Lung microvascular endothelial cell (primary cell): ENCODE results near the gene CAMTA2. TPM values are rescaled to one million over a fixed set of nuclear protein-coding genes. Genes with fewer than 3 reads are reported as not detected.
"Not testable (repeated sequence)": the region's sequence is repeated elsewhere in the genome, so short reads cannot be mapped to it uniquely, and the experiment has no call there.

Experiments
- DNase-seq, 2 donors: peaks; one replicate each; pipeline versions ENCODE4 v3.0.0 to v3.0.0-alpha.2; 2010; ENCODE audit warnings: low read depth in 2 of 2
- total RNA-seq: library from RNA; depleted of rRNA; stranded (reverse); fragments of >200 nt; gene quantifications from 2 replicates; pipeline ENCODE4 v1.2.1, GENCODE V29; 2014

Gene CAMTA2, protein sequence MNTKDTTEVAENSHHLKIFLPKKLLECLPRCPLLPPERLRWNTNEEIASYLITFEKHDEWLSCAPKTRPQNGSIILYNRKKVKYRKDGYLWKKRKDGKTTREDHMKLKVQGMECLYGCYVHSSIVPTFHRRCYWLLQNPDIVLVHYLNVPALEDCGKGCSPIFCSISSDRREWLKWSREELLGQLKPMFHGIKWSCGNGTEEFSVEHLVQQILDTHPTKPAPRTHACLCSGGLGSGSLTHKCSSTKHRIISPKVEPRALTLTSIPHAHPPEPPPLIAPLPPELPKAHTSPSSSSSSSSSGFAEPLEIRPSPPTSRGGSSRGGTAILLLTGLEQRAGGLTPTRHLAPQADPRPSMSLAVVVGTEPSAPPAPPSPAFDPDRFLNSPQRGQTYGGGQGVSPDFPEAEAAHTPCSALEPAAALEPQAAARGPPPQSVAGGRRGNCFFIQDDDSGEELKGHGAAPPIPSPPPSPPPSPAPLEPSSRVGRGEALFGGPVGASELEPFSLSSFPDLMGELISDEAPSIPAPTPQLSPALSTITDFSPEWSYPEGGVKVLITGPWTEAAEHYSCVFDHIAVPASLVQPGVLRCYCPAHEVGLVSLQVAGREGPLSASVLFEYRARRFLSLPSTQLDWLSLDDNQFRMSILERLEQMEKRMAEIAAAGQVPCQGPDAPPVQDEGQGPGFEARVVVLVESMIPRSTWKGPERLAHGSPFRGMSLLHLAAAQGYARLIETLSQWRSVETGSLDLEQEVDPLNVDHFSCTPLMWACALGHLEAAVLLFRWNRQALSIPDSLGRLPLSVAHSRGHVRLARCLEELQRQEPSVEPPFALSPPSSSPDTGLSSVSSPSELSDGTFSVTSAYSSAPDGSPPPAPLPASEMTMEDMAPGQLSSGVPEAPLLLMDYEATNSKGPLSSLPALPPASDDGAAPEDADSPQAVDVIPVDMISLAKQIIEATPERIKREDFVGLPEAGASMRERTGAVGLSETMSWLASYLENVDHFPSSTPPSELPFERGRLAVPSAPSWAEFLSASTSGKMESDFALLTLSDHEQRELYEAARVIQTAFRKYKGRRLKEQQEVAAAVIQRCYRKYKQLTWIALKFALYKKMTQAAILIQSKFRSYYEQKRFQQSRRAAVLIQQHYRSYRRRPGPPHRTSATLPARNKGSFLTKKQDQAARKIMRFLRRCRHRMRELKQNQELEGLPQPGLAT
- total RNA-seq, result 2.6 and 7.9 TPM in 2 replicates

DNA sequence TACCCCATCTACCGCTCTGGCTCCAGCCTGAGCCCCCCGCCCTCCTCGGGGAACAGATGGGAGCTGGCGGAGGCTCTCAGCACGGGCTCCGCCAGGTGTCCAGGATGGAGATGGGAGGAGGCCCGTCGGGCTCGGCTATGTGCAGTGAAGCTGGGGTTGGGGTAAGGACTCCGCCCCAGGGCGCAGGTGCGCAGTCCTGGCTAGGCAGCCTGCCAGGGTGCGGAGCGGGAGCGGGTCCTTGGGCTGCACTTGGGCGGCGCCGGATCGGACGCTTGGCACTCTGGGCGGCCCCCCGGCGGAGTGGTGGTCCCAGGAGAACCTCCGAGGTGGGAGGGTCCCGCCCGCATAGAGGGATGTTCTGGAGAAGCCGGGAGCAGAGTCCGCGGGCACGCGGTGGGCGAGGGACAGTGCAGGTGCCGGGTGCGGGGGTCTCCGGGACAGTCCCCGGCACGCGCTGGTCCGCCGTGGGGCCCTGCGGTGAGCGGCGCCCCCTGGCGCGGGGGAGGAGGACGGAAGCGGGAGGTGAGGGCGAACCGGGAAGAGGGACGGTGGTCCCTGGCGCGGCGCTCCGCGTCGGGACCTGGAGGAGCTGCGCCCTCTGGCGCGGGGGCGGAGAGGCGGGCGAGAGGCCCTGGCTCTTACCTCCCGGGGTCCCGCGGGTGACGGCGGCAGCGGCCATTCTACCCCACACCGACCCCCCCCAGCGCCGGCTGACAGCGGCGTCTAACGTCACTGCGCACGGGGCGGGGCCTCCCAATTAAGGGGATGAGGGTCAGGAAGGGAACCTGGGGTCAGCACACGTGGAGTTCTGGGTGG, at the start of gene CAMTA2:
CAMTA2 (minus strand) TSS at position 725 of the 816 bp plus-strand sequence. CDS start 1,453 bp downstream, outside the sequence.
- DNase-seq, result peak; percentile 77 to 87

DNA sequence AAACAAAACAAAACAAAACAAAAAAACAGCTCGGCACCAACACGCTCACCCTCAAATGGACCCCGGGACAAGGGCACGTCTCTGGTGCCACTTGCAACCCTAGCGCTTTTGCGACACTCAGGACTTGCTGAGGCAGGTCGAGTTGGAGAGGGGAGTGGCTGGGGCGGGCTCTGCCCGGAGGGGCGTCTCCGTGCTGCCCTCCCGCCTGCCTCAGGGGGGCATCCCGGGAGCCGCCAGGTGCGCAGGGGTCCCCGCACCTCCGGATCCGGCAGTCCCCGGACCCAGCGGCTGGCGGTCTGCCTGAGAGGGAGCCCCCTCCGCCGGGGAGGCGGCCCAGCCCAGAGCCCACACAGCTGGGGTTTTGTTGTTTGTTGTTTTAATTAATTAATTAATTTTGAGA, 47.8 kb upstream of the CAMTA2 start, which contains the start of gene SLC52A1:
SLC52A1 (minus strand) TSS at position 112 of the 400 bp plus-strand sequence. CDS start 820 bp downstream, outside the sequence.
- DNase-seq, result no peak

DNA sequence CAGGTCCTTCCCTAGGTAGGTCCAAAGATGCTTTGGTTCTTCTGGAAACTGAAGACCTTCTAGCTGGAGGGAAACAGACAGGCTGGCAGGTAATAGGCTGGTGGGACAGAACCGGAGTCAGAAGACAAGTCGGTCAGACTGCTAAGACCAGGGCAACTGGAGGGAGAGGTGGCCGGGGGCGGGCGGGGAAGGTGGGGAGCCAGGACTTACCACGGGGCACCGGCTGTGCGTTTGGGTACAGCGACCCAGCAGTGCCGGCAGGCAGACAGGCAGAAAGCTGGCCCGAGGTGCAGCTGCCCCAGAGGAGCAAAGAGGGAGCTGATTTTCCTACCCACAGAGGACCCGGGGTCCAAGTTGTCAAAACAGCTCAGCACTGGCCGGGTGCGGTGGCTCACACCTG, 47.2 kb upstream of the CAMTA2 start:
- no peak for DNase-seq

DNA sequence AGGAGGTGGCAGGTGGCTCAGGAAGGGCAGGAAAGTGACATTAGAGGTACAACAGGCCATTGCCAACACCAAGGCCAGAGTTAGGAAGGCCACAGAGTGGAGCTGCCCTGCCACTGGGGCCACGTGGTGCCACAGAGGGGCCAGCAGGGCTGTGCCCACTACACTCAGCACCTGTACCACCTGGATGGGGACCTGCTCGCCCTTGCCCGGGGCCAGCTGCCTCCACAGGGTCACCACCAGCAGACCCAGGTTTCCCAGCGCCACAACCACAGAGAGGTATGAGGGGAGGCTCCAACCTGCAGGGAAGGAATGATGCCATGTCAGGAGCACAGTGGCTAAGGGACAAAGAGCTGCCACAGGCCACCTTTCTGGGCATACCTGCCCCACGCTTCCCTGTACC, 46.6 kb upstream of the CAMTA2 start:
- DNase-seq, result no peak

DNA sequence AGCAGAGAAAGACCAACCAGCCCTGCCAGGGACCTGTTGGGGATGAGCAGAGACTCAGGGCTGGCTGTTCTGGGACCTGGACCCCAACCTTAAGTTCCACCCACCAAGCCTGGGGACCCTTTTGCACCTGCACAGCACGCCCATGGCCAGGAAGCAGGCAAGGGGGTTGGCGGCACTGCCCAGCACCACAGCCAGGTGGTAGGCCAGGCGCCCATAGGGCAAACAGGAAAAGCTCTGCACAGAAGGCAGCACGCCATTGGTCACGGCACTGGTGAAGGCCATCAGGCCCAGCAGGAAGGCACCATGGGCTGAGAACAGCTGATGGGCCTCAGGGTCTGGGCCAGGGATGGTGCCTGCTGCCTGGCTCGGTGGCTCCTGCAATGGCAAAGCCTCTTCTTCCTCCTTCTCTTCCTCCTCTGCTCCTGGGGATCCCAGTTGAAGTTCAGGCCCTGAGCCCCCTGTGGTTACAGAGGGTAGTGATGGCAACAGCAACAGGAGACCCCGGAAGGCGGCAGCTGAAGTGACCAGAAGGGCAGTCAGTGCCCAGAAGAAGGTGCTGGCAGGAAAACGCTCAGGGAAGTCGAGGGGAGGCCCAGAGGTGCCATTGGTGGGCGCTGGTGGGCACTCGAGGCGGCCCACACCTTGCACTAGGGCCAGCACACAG, 46.0 kb upstream of the CAMTA2 start:
- no peak for DNase-seq

DNA sequence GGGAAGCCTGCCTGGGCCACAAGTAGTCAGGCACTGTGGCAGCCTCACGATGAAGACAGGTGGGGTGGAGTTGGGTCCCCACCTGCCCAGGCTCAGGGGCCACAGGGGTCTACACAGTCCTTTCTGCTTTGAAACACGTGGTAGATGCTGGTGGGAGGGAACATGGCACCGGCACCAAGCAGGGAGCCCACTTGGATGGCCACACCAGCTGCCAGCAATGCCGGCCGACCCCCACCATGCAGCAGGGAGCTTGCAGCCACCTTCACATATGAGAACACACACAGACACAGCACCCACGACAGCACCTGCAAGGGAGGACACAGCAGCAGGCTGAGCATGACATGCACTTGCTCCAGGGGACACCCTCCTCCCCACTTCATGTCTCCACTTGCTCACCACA, 45.4 kb upstream of the CAMTA2 start:
- DNase-seq, result no peak

DNA sequence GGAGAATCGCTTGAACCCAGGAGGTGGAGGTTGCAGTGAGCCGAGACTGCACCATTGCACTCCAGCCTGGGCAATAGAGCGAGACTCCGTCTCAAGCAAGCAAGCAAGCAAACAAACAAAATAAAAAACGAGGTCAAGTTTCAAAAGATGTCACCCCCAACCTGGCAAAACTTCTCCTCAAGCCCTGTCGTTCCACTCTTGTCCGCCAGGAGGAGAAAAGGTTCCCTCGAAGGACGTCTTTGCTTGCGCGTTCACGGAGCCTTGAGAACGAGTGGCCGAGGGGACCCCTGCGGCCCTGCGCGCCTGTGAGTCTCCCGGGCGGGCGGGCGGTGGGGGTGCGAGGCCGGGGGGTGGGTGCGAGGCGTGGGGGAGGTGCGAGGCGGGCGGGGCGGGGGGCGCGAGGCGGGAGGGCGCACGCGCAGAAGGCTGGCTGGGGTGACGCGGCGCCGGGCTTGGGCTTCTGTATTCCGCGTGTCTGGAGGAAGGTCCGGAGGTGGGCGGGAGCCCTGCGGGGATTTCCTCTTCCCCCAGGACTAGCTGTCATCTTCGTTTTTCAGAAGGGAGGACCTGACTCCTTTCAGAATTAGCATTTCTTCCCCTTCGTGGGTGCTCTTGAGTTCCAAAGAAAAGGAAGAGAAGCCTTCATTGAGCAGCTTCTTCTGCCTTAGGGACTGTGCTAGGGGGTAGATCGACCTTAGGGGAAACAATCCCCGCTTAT, 44.0 kb upstream of the CAMTA2 start:
- DNase-seq, result peak; percentile 58 to 74

DNA sequence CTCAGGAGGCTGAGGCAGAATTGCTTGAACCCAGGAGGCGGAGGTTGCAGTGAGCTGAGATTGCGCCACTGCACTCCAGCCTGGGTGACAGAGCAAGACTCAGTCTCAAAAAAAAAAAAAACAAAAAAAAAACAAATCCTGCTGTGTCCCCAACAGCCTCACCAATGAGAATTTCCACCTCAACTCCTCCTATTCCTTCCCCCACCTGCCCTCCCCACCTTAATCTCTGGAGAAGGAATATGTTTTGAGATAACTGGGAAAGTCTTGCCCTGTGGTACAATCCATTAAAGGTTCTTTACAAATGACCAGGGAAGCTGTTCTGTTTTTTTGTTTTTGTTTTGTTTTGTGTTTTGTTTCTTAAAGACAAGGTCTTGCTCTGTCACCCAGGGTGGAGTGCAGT, 42.7 kb upstream of the CAMTA2 start:
- not testable (repeated sequence) for DNase-seq

DNA sequence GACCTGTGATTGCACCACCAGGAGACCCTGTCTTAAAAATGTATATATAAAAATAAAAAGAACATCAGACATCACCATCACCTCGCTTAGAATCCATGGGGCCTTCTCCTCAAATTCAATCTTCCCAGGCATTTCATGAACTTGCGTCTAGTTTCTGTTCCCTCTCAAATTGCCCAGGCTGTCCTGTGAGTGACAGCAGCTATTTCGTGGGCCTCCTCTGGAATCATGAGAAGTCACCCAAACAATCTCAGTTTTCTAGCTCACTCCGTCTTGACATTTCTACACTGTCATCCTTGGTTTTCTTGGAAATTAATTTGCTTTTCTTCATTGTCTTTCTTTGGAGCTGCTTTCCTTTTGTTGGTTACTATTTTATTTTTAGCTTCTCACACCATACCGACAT, 40.4 kb upstream of the CAMTA2 start:
- no peak for DNase-seq

DNA sequence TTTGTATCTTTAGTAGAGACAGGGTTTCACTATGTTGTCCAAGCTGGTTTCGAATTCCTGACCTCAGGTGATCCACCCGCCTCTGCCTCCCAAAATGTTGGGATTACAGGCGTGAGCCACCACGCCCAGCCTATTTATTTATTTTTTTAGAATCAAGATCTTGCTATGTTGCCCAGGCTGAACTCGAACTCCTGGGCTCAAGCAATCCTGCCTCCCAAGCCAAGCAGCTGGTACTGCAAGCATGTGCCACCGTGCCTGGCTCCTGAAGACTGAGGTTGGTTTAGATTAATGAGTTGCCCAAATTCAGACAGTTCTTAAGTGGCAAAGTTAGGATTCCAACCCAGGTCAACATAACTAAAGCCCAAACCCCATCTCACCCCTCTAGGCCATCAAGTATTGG, 39.8 kb upstream of the CAMTA2 start:
- no peak for DNase-seq

DNA sequence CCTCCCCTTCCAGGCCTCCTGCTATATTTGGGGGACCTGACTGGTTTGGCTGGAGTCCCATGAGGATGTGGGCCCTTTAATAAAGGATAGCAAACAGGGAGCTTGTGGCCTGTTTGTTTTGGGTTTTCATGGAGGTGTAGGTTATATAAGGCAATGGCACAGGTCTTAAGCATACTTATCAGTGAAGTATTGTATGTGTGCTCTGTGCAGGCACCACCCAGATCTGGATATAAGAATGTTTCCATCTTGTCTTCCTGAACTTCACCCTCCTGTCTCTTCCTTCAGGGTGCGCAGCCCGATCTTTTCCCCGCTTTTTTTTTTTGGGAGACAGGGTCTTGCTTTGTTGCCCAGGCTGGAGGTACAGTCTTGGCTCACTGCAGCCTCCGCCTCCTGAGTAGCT, 37.1 kb upstream of the CAMTA2 start:
- no peak for DNase-seq

DNA sequence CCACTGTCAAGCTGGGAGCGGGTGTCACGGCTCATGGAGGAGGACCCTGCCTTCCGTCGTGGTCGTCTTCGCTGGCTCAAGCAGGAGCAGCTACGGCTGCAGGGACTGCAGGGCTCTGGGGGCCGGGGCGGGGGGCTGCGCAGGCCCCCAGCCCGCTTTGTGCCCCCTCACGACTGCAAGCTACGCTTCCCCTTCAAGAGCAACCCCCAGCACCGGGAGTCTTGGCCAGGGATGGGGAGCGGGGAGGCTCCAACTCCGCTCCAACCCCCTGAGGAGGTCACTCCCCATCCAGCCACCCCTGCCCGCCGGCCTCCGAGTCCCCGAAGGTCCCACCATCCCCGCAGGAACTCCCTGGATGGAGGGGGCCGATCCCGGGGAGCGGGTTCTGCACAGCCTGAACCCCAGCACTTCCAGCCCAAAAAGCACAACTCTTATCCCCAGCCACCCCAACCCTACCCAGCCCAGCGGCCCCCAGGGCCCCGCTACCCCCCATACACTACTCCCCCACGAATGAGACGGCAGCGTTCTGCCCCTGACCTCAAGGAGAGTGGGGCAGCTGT, 36.2 kb upstream of the CAMTA2 start:
- DNase-seq, result no peak

DNA sequence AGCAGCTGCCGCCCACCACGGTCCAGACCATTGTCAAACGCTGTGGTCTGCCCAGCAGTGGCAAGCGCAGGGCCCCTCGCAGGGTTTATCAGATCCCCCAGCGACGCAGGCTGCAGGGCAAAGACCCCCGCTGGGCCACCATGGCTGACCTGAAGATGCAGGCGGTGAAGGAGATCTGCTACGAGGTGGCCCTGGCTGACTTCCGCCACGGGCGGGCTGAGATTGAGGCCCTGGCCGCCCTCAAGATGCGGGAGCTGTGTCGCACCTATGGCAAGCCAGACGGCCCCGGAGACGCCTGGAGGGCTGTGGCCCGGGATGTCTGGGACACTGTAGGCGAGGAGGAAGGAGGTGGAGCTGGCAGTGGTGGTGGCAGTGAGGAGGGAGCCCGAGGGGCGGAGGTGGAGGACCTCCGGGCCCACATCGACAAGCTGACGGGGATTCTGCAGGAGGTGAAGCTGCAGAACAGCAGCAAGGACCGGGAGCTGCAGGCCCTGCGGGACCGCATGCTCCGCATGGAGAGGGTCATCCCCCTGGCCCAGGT, 34.8 kb upstream of the CAMTA2 start:
- DNase-seq, result no peak

DNA sequence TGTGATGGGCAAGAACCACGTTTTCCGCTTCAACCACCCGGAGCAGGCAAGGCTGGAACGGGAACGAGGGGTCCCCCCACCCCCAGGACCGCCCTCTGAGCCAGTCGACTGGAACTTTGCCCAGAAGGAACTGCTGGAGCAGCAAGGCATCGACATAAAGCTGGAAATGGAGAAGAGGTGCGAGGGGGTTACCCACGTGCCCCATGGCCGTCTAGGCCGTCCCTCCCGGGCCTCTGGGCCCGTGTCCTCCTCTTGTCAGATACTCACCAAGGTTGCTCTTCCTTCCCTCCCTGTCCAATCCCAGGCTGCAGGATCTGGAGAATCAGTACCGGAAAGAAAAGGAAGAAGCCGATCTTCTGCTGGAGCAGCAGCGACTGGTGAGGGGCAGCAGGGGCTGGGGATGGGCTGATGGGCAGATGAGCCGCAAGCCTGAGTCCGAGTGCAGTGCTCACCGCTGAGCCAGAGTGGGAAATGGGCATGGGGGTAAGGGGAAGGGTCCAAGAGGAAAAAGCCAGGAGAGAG, 33.1 kb upstream of the CAMTA2 start:
- DNase-seq, result no peak

DNA sequence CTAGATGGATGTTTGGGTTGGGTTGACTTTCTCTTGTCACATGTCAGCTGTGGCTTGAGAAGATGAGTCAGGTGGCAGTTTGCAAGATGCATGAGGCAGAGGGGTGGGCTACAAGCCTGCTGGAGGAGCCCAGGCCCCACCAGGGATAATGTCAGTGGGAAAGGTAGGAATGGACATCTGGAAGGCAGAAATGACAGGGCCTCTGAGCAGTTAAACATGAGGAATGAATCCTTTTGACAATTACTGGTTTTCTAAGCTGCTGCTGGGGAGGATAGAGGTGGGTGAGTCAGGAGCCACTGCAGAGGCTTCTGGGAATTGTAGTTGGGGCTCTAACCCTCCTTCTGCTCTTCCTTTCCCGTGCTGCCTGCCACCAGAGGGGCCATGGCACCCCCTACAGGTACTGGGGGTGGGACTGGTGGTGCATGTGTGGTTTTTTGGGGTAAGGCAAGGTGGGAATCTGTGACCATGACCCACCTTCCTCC, 32.0 kb upstream of the CAMTA2 start:
- DNase-seq, result no peak

DNA sequence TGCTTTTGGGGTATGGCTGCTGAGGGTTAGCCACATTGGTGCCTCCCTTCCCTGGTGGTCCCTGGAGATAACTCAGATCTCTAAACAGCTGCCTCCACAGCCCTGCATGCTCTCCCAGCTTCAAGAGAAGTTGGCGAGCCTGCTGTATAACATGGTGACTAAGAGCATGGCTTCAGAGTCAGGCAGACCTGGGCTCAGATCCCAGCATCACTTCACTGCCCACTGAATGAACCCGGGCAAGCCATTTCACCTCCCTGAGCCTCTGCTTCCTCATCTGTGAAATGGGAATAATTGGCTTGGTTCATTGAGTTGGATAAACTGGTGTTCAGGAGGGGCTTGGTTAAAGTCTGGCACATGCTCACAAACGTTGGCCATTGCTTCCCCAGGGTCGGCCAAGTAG, 26.9 kb upstream of the CAMTA2 start:
- DNase-seq, result no peak

DNA sequence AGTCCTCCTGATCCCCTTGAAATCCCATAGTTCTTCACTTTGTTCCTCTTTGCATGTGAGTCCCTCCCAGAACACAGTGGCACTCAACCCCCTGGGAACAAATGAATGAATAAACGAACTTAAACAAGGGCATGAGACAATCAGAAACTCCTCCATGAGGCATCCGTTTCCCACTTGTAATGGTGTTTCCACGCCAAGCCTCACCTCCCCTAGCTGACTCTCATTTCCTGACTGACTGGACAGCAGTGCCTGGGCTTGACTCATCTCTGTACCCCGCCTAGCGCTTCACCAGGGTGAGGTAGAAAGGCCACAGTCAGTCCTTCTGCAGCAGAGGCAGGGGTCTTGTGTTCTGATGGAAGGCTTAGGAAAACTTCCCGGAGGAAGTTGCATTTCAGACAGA, 24.5 kb upstream of the CAMTA2 start:
- DNase-seq, result peak; percentile 90 to 92

DNA sequence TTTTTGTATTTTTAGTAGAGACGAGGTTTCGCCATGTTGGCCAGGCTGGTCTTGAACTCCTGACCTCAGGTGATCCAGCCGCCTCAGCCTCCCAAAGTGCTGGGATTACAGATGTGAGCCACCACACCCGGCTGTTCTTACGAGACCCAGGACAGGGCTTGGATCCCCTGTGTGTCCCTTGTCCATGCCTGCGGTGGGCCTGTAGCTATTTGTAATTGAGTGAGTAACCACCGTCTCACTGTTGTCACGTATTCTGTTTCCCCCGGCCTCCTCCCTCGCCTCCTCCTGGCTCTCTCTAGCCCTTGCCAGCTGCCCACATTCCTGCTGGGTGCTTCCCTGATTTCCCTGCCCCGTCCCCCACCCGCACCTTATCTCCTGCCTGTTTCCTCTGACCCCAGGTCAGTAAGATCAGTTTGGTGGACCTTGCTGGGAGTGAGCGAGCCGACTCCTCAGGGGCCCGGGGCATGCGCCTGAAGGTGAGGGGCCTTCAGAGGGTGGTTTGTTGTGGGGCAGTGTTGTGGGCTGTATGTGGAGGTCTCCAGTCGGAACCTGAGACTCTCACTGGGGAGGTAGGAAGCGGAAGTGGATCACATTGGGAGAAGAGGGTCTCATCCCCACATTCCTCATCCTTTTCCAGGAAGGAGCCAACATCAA, 15.9 kb upstream of the CAMTA2 start:
- no peak for DNase-seq
